Right cardiac atrium (tissue), 5 donors: ENCODE data around the gene NAPB. TPM values are rescaled to one million over a fixed set of nuclear protein-coding genes. Genes with fewer than 3 reads are reported as not detected.
A peak's percentile ranks its signal among the peaks of the same experiment; 100 is the strongest.
"Not testable (repeated sequence)": the region's sequence is repeated elsewhere in the genome, so short reads cannot be mapped to it uniquely, and the experiment has no call there.

Experiments
- ATAC-seq, 2 donors: fragments of 200-7000 bp; cut with Tn5 transposase; one replicate each; pipeline versions ENCODE4 v1.8.0 to v1.9.1; 2020; ENCODE audit warnings: moderate library complexity in 2 of 2, mild to moderate bottlenecking in 1 of 2
- DNase-seq, 3 donors: peaks; one replicate each; pipeline ENCODE4 v3.0.0-alpha.2; 2020
- H3K27ac ChIP-seq: one replicate; pipeline ENCODE4 v1.5.1; 2013; ENCODE audit warnings: mild to moderate bottlenecking, low read length, control low read depth, moderate library complexity
- H3K27me3 ChIP-seq: one replicate; pipeline ENCODE4 v1.6.1; 2013; ENCODE audit not compliant: control insufficient read depth, insufficient read depth
- H3K4me1 ChIP-seq: one replicate; pipeline ENCODE4 v1.6.1; 2013; ENCODE audit warnings: low read length; ENCODE audit not compliant: control insufficient read depth, insufficient read depth
- H3K4me3 ChIP-seq: one replicate; pipeline ENCODE4 v1.5.1; 2013; ENCODE audit warnings: low read length, control low read depth
- H3K9me3 ChIP-seq: one replicate; pipeline ENCODE4 v1.6.1; 2013; ENCODE audit warnings: low read length; ENCODE audit not compliant: control insufficient read depth
- WGBS: extraction: QIAGEN DNeasy Blood & Tissue Kit; methylation state at CpG from one replicate; pipeline ENCODE4 v1.1.7; 2013; 5-methylcytosine and 5-hydroxymethylcytosine counted together
- intact Hi-C, 4 donors: fragments of 100-400 bp; cut with DNase I; formaldehyde crosslinking; loops; one replicate each; pipeline versions ENCODE4 v1.11.0 to v1.14.0; 2022 to 2023
- polyA plus RNA-seq: library from polyadenylated mRNA; stranded (reverse); fragments of 200-250 nt; gene quantifications from one replicate; pipeline ENCODE4 v1.2.3, GENCODE V29; 2013
- total RNA-seq, 4 donors: library from RNA; stranded (reverse); fragmentation: NEBNext Ultra II Directional; extraction: Animal tissue kit (Norgen Biotek cat#: 25700); gene quantifications; one replicate each; pipeline ENCODE4 v1.2.1, GENCODE V29; 2021
- donor health status: healthy with polysubstance abuse.
- donor health status: DM: no; HTN: yes; CAD: no.
- donor health status: DM: no; HTN: no; CAD: no.
- donor health status: DM: no; HTN: yes; CAD: no; lungs with severe emphysema.
- donor health status: DM: yes; HTN: yes; CAD: no.

NAPB gene
- total and polyA plus RNA-seq, 5 donors: 4.3 to 8.7 (median 7.6) TPM

- Histone ChIP-seq H3K27ac (peak overlapping the region; percentile 84), H3K4me1 (no peaks in the 10 kb centered on the region), H3K9me3 (no peaks in the 10 kb centered on the region), H3K4me3 (peak overlapping the region; percentile 83), H3K27me3 (no peaks in the 10 kb centered on the region)
- intact Hi-C loops: no loop called here
- DNase-seq (peak; percentile 55 to 74 (median 61)), ATAC-seq (peak; percentile 32 to 50)
- WGBS: 2% methylated on average over 64 of the region's 64 CpGs
These were observed 70.1 kb downstream of the NAPB start for GRCh38 chr20:23350904-23351838.

- Histone ChIP-seq H3K27ac (peak within 1 kb of the TSS; percentile 100), H3K4me1 (no peaks in the 10 kb centered on the region), H3K4me3 (peak within 1 kb of the TSS; percentile 83), H3K27me3 (no peaks in the 10 kb centered on the region), H3K9me3 (no peaks in the 10 kb centered on the region)
- intact Hi-C loops: no loop called here
- WGBS: under 1% methylated on average over 65 of the region's 65 CpGs
- ATAC-seq (peak; percentile 95), DNase-seq (peak; percentile 95 to 99 (median 98))
These were observed 70.9 kb downstream of the NAPB start, which contains the start of gene NXT1 for GRCh38 chr20:23350196-23350903. Gene NXT1 (plus strand): TSS chr20:23350791. CDS start chr20:23354042, 3,251 bp downstream.

GRCh38 chr20:23349338-23350195 lies 71.7 kb downstream of the NAPB start:
- Histone ChIP-seq H3K27ac (peak overlapping the region; percentile 100), H3K4me3 (peak overlapping the region; percentile 83), H3K9me3 (no peaks in the 10 kb centered on the region), H3K4me1 (no peaks in the 10 kb centered on the region), H3K27me3 (no peaks in the 10 kb centered on the region)
- ATAC-seq: peak; percentile 85 to 86
- WGBS: 5% methylated on average over 23 of the region's 23 CpGs
- intact Hi-C loops: loop anchor here in 3 of 4 donors (5.0 to 10.0 kb wide), 5 partner anchors 98 to 657 kb away; partner anchors contain the start of gene SSTR4 (in 1 of the 3)
- DNase-seq: peak in 2 of 3 donors; percentile 50 to 83

- not testable (repeated sequence) for H3K4me1 ChIP-seq, ATAC-seq, H3K4me3 ChIP-seq, H3K27me3 ChIP-seq, DNase-seq, H3K9me3 ChIP-seq, H3K27ac ChIP-seq
- 92% methylated on average over 6 of the region's 6 CpGs for WGBS
- intact Hi-C loops: loop anchor here in 3 of 4 donors (5.0 to 10.0 kb wide), 5 partner anchors 99 to 656 kb away; partner anchors contain the start of gene SSTR4 (in 1 of the 3)
These were observed 72.8 kb downstream of the NAPB start for GRCh38 chr20:23348510-23348909.

GRCh38 chr20:23347791-23348190 lies 73.5 kb downstream of the NAPB start:
- H3K4me3 ChIP-seq: no peak overlapping the region
- no peaks in the 10 kb centered on the region for H3K9me3 ChIP-seq
- intact Hi-C loops: loop anchor here in 3 of 4 donors (5.0 to 10.0 kb wide), 5 partner anchors 100 to 655 kb away; partner anchors contain the start of gene SSTR4 (in 1 of the 3)
- 90% methylated on average over 6 of the region's 6 CpGs for WGBS
- DNase-seq (no peak), ATAC-seq (no peak)
- H3K27ac ChIP-seq: no peak overlapping the region
- H3K27me3 ChIP-seq: no peaks in the 10 kb centered on the region
- no peaks in the 10 kb centered on the region for H3K4me1 ChIP-seq

GRCh38 chr20:23346002-23346401 lies 75.3 kb downstream of the NAPB start:
- Histone ChIP-seq H3K4me1 (no peaks in the 10 kb centered on the region), H3K9me3 (no peaks in the 10 kb centered on the region), H3K27me3 (no peaks in the 10 kb centered on the region), H3K4me3 (no peak overlapping the region), H3K27ac (no peak overlapping the region)
- ATAC-seq (no peak), DNase-seq (no peak)
- WGBS: 90% methylated on average over 4 of the region's 4 CpGs
- intact Hi-C loops: loop anchor here in 3 of 4 donors (5.0 to 10.0 kb wide), 5 partner anchors 101 to 654 kb away; partner anchors contain the start of gene SSTR4 (in 1 of the 3)

- intact Hi-C loops: loop anchor here in 2 of 4 donors (5.0 to 10.0 kb wide), 4 partner anchors 100 to 647 kb away; partner anchors contain the start of gene SSTR4 (in 1 of the 2)
- Histone ChIP-seq H3K27me3 (no peaks in the 10 kb centered on the region), H3K27ac (no peak overlapping the region), H3K4me3 (no peak overlapping the region), H3K9me3 (no peaks in the 10 kb centered on the region), H3K4me1 (no peaks in the 10 kb centered on the region)
- ATAC-seq (no peak), DNase-seq (no peak)
- 57% methylated on average over 5 of the region's 5 CpGs for whole genome bisulfite sequencing
These were observed 77.0 kb downstream of the NAPB start for GRCh38 chr20:23344336-23344735.

- DNase-seq: no peak
- Histone ChIP-seq H3K9me3 (no peaks in the 10 kb centered on the region), H3K27me3 (no peaks in the 10 kb centered on the region), H3K4me3 (no peak overlapping the region), H3K27ac (no peak overlapping the region), H3K4me1 (no peaks in the 10 kb centered on the region)
- WGBS: 100% methylated on average over 1 of the region's 1 CpG
- intact Hi-C loops: loop anchor here in 2 of 4 donors (5.0 to 10.0 kb wide), 4 partner anchors 99 to 646 kb away; partner anchors contain the start of gene SSTR4 (in 1 of the 2)
- ATAC-seq: no peak
These were observed 77.7 kb downstream of the NAPB start for GRCh38 chr20:23343590-23343989.

GRCh38 chr20:23341073-23341472 lies 80.2 kb downstream of the NAPB start:
- Histone ChIP-seq H3K4me3 (no peak overlapping the region), H3K27ac (no peak overlapping the region), H3K9me3 (no peaks in the 10 kb centered on the region), H3K27me3 (no peaks in the 10 kb centered on the region), H3K4me1 (no peaks in the 10 kb centered on the region)
- DNase-seq: no peak
- intact Hi-C loops: loop anchor here in 3 of 4 donors (2.0 to 10.0 kb wide), 5 partner anchors 96 to 644 kb away; partner anchors contain the start of gene SSTR4 (in 1 of the 3)
- no peak for ATAC-seq
- 71% methylated on average over 2 of the region's 2 CpGs for WGBS

- H3K27me3 ChIP-seq: no peaks in the 10 kb centered on the region
- no peaks in the 10 kb centered on the region for H3K9me3 ChIP-seq
- H3K4me1 ChIP-seq: no peaks in the 10 kb centered on the region
- no peak overlapping the region for H3K4me3 ChIP-seq
- 26% methylated on average over 9 of the region's 9 CpGs for WGBS
- no peak overlapping the region for H3K27ac ChIP-seq
- peak; percentile 80 to 90 for ATAC-seq
- DNase-seq: peak; percentile 64 to 88 (median 78)
- intact Hi-C loops: loop anchor here in 3 of 4 donors (2.0 to 10.0 kb wide), 5 partner anchors 96 to 643 kb away; partner anchors contain the start of gene SSTR4 (in 1 of the 3)
These were observed 80.8 kb downstream of the NAPB start for GRCh38 chr20:23340524-23340923.
